ENCODE data around the gene SIK3. TPM values are rescaled to one million over a fixed set of nuclear protein-coding genes. Genes with fewer than 3 reads are reported as not detected.

Gene SIK3
- total RNA-seq, 1 experiment from 2014 or later, result 34.4 TPM

- Mint-ChIP-seq H3K27me3 (ENCODE audit: low read depth) (no peaks in the 10 kb centered on the region), H3K4me3 (no peak overlapping the region), H3K9me3 (no peaks in the 10 kb centered on the region), H3K4me1 (peaks cover 4% of the 10 kb centered on the region; the same call in 1 of the 2 replicates), H3K27ac (no peak overlapping the region), H3K36me3 (peaks cover 17% of the 10 kb centered on the region)
- ChIA-PET POLR2A (no interaction called here), CTCF (no interaction called here)
- DNase-seq (ENCODE audit: low spot score) (no peak), ATAC-seq (no peak)
- no peak for TF ChIP-seq FOXP4 (CRISPR knock-in tag; IDR thresholded peaks at IDR 0.05)
- TF ChIP-seq USF1 (CRISPR knock-in tag; IDR thresholded peaks at IDR 0.05), result no peak
- no peak for TF ChIP-seq SMAD3 (CRISPR knock-in tag; IDR thresholded peaks at IDR 0.05; ENCODE audit: borderline replicate concordance)
- no peak for TF ChIP-seq ARID4B (CRISPR knock-in tag; IDR thresholded peaks at IDR 0.05; ENCODE audit: borderline replicate concordance)
- no peak for TF ChIP-seq JUN (CRISPR knock-in tag; IDR thresholded peaks at IDR 0.05)
- TF ChIP-seq GRHL2 (CRISPR knock-in tag; IDR thresholded peaks at IDR 0.05; ENCODE audit: insufficient replicate concordance, severe bottlenecking), result no peak
- no peak for TF ChIP-seq NR3C1 (CRISPR knock-in tag; conservative IDR thresholded peaks at IDR 0.05; ENCODE audit: low read depth)
- TF ChIP-seq TEAD1 (CRISPR knock-in tag; IDR thresholded peaks at IDR 0.05), result no peak
- TF ChIP-seq SOX15 (CRISPR knock-in tag; IDR thresholded peaks at IDR 0.05), result no peak
- no peak for TF ChIP-seq HMGA2 (CRISPR knock-in tag; IDR thresholded peaks at IDR 0.05)
- TF ChIP-seq E2F4 (CRISPR knock-in tag; IDR thresholded peaks at IDR 0.05; ENCODE audit: borderline replicate concordance, low read depth), result no peak
- TF ChIP-seq STAT6 (CRISPR knock-in tag; conservative IDR thresholded peaks at IDR 0.05; ENCODE audit: low read depth), result no peak
- TF ChIP-seq ZNF416 (CRISPR knock-in tag; IDR thresholded peaks at IDR 0.05), result no peak
- no peak for TF ChIP-seq ZNF396 (CRISPR knock-in tag; IDR thresholded peaks at IDR 0.05; ENCODE audit: borderline replicate concordance)
These were observed 205.9 kb downstream of the SIK3 start for GRCh38 chr11:116892374-116892773.

GRCh38 chr11:116891746-116892145, 206.5 kb downstream of the SIK3 start:
- DNase-seq (ENCODE audit: low spot score) (no peak), ATAC-seq (no peak)
- Mint-ChIP-seq H3K27ac (peak overlapping the region; percentile 75; the same call in 1 of the 2 replicates), H3K9me3 (no peaks in the 10 kb centered on the region), H3K36me3 (peaks cover 17% of the 10 kb centered on the region), H3K4me1 (peaks cover 4% of the 10 kb centered on the region; the same call in 1 of the 2 replicates), H3K4me3 (no peak overlapping the region), H3K27me3 (ENCODE audit: low read depth) (no peaks in the 10 kb centered on the region)
- ChIA-PET POLR2A (no interaction called here), CTCF (no interaction called here)
- TF ChIP-seq ATF1 (CRISPR knock-in tag; IDR thresholded peaks at IDR 0.05) (no peak), MXD4 (CRISPR knock-in tag; IDR thresholded peaks at IDR 0.05; ENCODE audit: borderline replicate concordance) (no peak), IRF2 (CRISPR knock-in tag; IDR thresholded peaks at IDR 0.05; ENCODE audit: borderline replicate concordance, low read depth) (no peak), ZNF317 (CRISPR knock-in tag; IDR thresholded peaks at IDR 0.05; ENCODE audit: borderline replicate concordance, low read depth) (no peak), FOXK1 (CRISPR knock-in tag; IDR thresholded peaks at IDR 0.05) (no peak), PRDM15 (CRISPR knock-in tag; IDR thresholded peaks at IDR 0.05) (no peak), ZNF121 (CRISPR knock-in tag; IDR thresholded peaks at IDR 0.05) (no peak)

All from WTC11 (cell line).